AG09319 (cell line): Measurements from ENCODE around the gene MCF2L.

Experiments
- DNase-seq: peaks from one replicate; pipeline ENCODE4 v3.0.0-alpha.2; 2010; ENCODE audit warnings: low read depth; ENCODE audit errors: extremely low read depth
- CTCF ChIP-seq: IDR thresholded peaks from 2 replicates; pipeline ENCODE4 v1.5.1; 2011; ENCODE audit warnings: low read depth, mild to moderate bottlenecking, inconsistent platforms, low read length, moderate library complexity

Gene MCF2L

GRCh38 chr13:113091211-113091771 is 122.3 kb downstream of the MCF2L start:
- DNase-seq = no peak
- no peak for TF ChIP-seq CTCF

- TF ChIP-seq CTCF = no peak
- no peak for DNase-seq
Measured at GRCh38 chr13:113091891-113092775, 123.1 kb downstream of the MCF2L start.

- no peak for DNase-seq
- no peak for TF ChIP-seq CTCF
Measured at GRCh38 chr13:113092776-113093579, 124.0 kb downstream of the MCF2L start.

GRCh38 chr13:113093580-113094409 is 124.8 kb downstream of the MCF2L start:
- no peak for TF ChIP-seq CTCF
- DNase-seq = no peak

- no peak for TF ChIP-seq CTCF
- no peak for DNase-seq
Measured at GRCh38 chr13:113094410-113094800, 125.4 kb downstream of the MCF2L start.

GRCh38 chr13:113095146-113096051 is 126.4 kb downstream of the MCF2L start:
- TF ChIP-seq CTCF = no peak
- DNase-seq = no peak
